WERI-Rb-1 (cell line): Measurements from ENCODE around the gene CDH4.

ENCODE experiments used
- DNase-seq: peaks from one replicate; pipeline ENCODE4 v3.0.0-alpha.2; 2020
- H3K27ac ChIP-seq: fragments of 250-450 bp; sonication (Bioruptor Pico); 2 replicates; pipeline ENCODE4 v1.5.1; 2020; ENCODE audit warnings: mild to moderate bottlenecking, moderate library complexity
- H3K27me3 ChIP-seq: fragments of 250-450 bp; sonication (Bioruptor Pico); 2 replicates; pipeline ENCODE4 v1.5.1; 2021; ENCODE audit warnings: mild to moderate bottlenecking, low read depth, moderate library complexity; ENCODE audit not compliant: insufficient read depth, severe bottlenecking
- H3K36me3 ChIP-seq: fragments of 250-450 bp; sonication (Bioruptor Pico); 2 replicates; pipeline ENCODE4 v1.5.1; 2020; ENCODE audit warnings: mild to moderate bottlenecking, moderate library complexity
- H3K4me3 ChIP-seq: 2 replicates; pipeline ENCODE4 v1.5.1; 2011; ENCODE audit warnings: low read depth, mild to moderate bottlenecking, control low read depth, low read length
- H3K9me3 ChIP-seq: fragments of 250-450 bp; sonication (Bioruptor Pico); 2 replicates; pipeline ENCODE4 v1.5.1; 2021; ENCODE audit warnings: mild to moderate bottlenecking, moderate library complexity; ENCODE audit not compliant: severe bottlenecking
- CTCF ChIP-seq: IDR thresholded peaks from 2 replicates; pipeline ENCODE4 v1.5.1; 2011; ENCODE audit warnings: low read depth, mild to moderate bottlenecking, control low read depth, inconsistent platforms, low read length

CDH4 gene

GRCh38 chr20:61937963-61938838 lies 686.1 kb downstream of the CDH4 start:
- no peak for TF ChIP-seq CTCF
- Histone ChIP-seq H3K36me3 (no peaks in the 10 kb centered on the region), H3K9me3 (no peaks in the 10 kb centered on the region), H3K27ac (no peak overlapping the region), H3K27me3 (no peaks in the 10 kb centered on the region), H3K4me3 (no peak overlapping the region)
- no peak for DNase-seq

- Histone ChIP-seq H3K4me3 (no peak overlapping the region), H3K9me3 (no peaks in the 10 kb centered on the region), H3K27ac (no peak overlapping the region), H3K36me3 (no peaks in the 10 kb centered on the region), H3K27me3 (no peaks in the 10 kb centered on the region)
- peak; percentile 4 for DNase-seq
- TF ChIP-seq CTCF = no peak
These were observed 687.0 kb downstream of the CDH4 start for GRCh38 chr20:61938839-61939690.

- H3K36me3 ChIP-seq = no peaks in the 10 kb centered on the region
- DNase-seq = peak; percentile 2
These were observed 687.8 kb downstream of the CDH4 start for GRCh38 chr20:61939691-61940360.

GRCh38 chr20:61940491-61940890 lies 688.4 kb downstream of the CDH4 start:
- H3K27me3 ChIP-seq = no peaks in the 10 kb centered on the region
- H3K36me3 ChIP-seq = no peaks in the 10 kb centered on the region
- H3K9me3 ChIP-seq = no peaks in the 10 kb centered on the region
- H3K27ac ChIP-seq = no peak overlapping the region
- no peak overlapping the region for H3K4me3 ChIP-seq
- peak; percentile 44 for DNase-seq
- TF ChIP-seq CTCF = no peak

More at GRCh38 chr20:61939691-61940360, 687.8 kb downstream of the CDH4 start:
- Histone ChIP-seq H3K4me3 (no peak overlapping the region), H3K9me3 (no peaks in the 10 kb centered on the region), H3K27ac (no peak overlapping the region), H3K27me3 (no peaks in the 10 kb centered on the region)
- TF ChIP-seq CTCF = no peak

- no peaks in the 10 kb centered on the region for H3K36me3 ChIP-seq
- no peaks in the 10 kb centered on the region for H3K9me3 ChIP-seq
- no peaks in the 10 kb centered on the region for H3K27me3 ChIP-seq
- TF ChIP-seq CTCF = no peak
- H3K4me3 ChIP-seq = no peak overlapping the region
- peak; percentile 4 for DNase-seq
- H3K27ac ChIP-seq = 0 out of 2 replicates have a peak overlapping the region, but pooled peaks have one; percentile 3
These were observed 689.1 kb downstream of the CDH4 start for GRCh38 chr20:61940976-61941720.
